OCI-LY1 (cell line): ENCODE data around the gene PCBP4.

ENCODE experiments used
- H2AFZ ChIP-seq: fragments of 200-600 bp; sonication (generic), shearing (Covaris generic); 2 replicates; pipeline ENCODE4 v1.6.0; 2014; ENCODE audit warnings: antibody characterized with exemption, mild to moderate bottlenecking, low read length
- H3F3A ChIP-seq: fragments of 200-600 bp; sonication (generic), shearing (Covaris generic); 2 replicates; pipeline ENCODE4 v1.6.0; 2014; ENCODE audit warnings: mild to moderate bottlenecking, antibody characterized with exemption, low read length, moderate library complexity; ENCODE audit not compliant: insufficient read depth
- H3K27ac ChIP-seq: fragments of 200-600 bp; sonication (generic); 2 replicates; pipeline ENCODE4 v1.5.1; 2014; ENCODE audit warnings: low read length, mixed run types, mild to moderate bottlenecking, low read depth; ENCODE audit not compliant: poor library complexity, severe bottlenecking
- H3K27me3 ChIP-seq: fragments of 200-600 bp; sonication (generic); 2 replicates; pipeline ENCODE4 v1.6.0; 2014; ENCODE audit warnings: antibody characterized with exemption, mild to moderate bottlenecking, low read length, moderate library complexity; ENCODE audit not compliant: insufficient read depth
- H3K36me3 ChIP-seq: fragments of 200-600 bp; sonication (generic); 2 replicates; pipeline ENCODE4 v1.6.1; 2014; ENCODE audit warnings: mild to moderate bottlenecking, antibody characterized with exemption, low read length, moderate library complexity, mixed read lengths; ENCODE audit not compliant: insufficient read depth
- H3K4me1 ChIP-seq: fragments of 200-600 bp; sonication (generic); 2 replicates; pipeline ENCODE4 v1.5.1; 2014; ENCODE audit warnings: mild to moderate bottlenecking, low read length, moderate library complexity; ENCODE audit not compliant: insufficient read depth, severe bottlenecking
- H3K4me2 ChIP-seq: fragments of 200-600 bp; sonication (generic), shearing (Covaris generic); 2 replicates; pipeline ENCODE4 v1.6.1; 2014; ENCODE audit warnings: low read length
- H3K4me3 ChIP-seq: fragments of 200-600 bp; sonication (generic); 2 replicates; pipeline ENCODE4 v1.5.1; 2014; ENCODE audit warnings: low read length, low read depth, mild to moderate bottlenecking, mixed read lengths; ENCODE audit not compliant: poor library complexity, severe bottlenecking
- H3K79me2 ChIP-seq: fragments of 200-600 bp; shearing (Covaris generic); 2 replicates; pipeline ENCODE4 v1.6.1; 2016; ENCODE audit warnings: mixed run types, low read length, mixed read lengths; ENCODE audit not compliant: insufficient read depth
- H3K9ac ChIP-seq: fragments of 200-600 bp; sonication (generic), shearing (Covaris generic); 2 replicates; pipeline ENCODE4 v1.6.1; 2014; ENCODE audit warnings: mild to moderate bottlenecking, low read length, mixed read lengths
- H3K9me2 ChIP-seq: fragments of 200-600 bp; sonication (generic), shearing (Covaris generic); 2 replicates; pipeline ENCODE4 v1.6.1; 2014; ENCODE audit warnings: low read depth, mild to moderate bottlenecking, low read length, mixed read lengths
- H3K9me3 ChIP-seq: fragments of 200-600 bp; shearing (Covaris generic); 2 replicates; pipeline ENCODE4 v1.6.1; 2014; ENCODE audit warnings: low read length, mixed read lengths
- H4K20me1 ChIP-seq: fragments of 200-600 bp; sonication (generic), shearing (Covaris generic); 2 replicates; pipeline ENCODE4 v1.6.0; 2016; ENCODE audit warnings: mild to moderate bottlenecking, low read length; ENCODE audit not compliant: insufficient read depth
- CTCF ChIP-seq: fragments of 200-600 bp; sonication (generic), shearing (Covaris generic); IDR thresholded peaks from 2 replicates; pipeline ENCODE4 v1.5.1; 2017; ENCODE audit warnings: mild to moderate bottlenecking, antibody characterized with exemption, low read length, moderate library complexity, mixed read lengths
- EZH2 ChIP-seq: fragments of 200-600 bp; sonication (generic), shearing (Covaris generic); IDR thresholded peaks from 2 replicates; pipeline ENCODE4 v1.8.0; 2017; ENCODE audit warnings: borderline replicate concordance, mixed run types, mild to moderate bottlenecking, antibody characterized with exemption, low read length, moderate library complexity, mixed read lengths

PCBP4 gene

GRCh38 chr3:51946796-51947195 is 20.5 kb downstream of the PCBP4 start:
- Histone ChIP-seq H4K20me1 (no peaks in the 10 kb centered on the region), H3K9ac (no peak overlapping the region), H3K36me3 (no peaks in the 10 kb centered on the region), H3K27ac (no peak overlapping the region), H3F3A (no peaks in the 10 kb centered on the region), H3K9me3 (no peaks in the 10 kb centered on the region), H3K79me2 (no peaks in the 10 kb centered on the region), H3K4me2 (no peak overlapping the region), H3K9me2 (no peaks in the 10 kb centered on the region), H3K4me1 (peaks cover 8% of the 10 kb centered on the region), H2AFZ (no peak overlapping the region), H3K4me3 (no peak overlapping the region), H3K27me3 (0 out of 2 replicates have a peak, but pooled peaks cover 3% of the 10 kb centered on the region)
- no peak for TF ChIP-seq EZH2
- TF ChIP-seq CTCF, result no peak

DNA sequence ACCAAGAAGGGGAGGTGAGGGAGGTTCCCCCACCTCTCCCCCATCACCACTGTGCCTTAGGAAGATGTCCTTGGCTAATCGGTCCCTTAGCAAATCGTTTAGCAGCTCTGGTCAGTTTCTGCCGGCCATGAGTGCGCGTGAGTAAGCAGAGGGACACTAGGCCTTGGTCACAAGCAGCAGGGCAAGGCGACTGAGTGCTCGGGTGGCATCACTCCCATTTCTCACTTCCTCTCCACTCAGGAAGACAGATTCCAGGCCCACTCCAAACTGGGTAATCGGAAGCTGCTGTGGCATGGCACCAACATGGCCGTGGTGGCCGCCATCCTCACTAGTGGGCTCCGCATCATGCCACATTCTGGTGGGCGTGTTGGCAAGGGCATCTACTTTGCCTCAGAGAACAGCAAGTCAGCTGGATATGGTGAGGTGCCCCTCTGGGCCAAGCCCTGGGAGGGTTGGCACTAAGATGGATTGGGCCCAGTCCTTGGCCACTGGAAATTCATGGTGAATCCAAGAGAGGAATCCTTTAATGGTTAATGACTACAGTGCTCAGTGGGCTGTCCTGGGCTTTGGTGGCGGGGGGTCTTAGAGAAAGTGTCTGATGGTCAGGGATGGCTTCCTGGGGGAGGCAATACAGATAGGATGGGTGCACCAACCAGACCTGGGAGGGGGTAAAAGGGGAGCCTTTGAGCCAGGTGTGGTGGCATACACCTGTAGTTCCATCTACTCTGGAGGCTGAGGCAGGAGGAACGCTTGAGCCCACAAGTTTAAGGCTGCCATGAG is 21.1 kb downstream of the PCBP4 start:
- Histone ChIP-seq H3K9me3 (no peaks in the 10 kb centered on the region), H3K9ac (no peak overlapping the region), H3K4me3 (no peak overlapping the region), H3F3A (no peaks in the 10 kb centered on the region), H3K9me2 (no peaks in the 10 kb centered on the region), H3K27ac (no peak overlapping the region), H2AFZ (no peak overlapping the region), H3K4me1 (peaks cover 11% of the 10 kb centered on the region), H3K79me2 (peaks cover 3% of the 10 kb centered on the region; the same call in 1 of the 2 replicates), H3K36me3 (no peaks in the 10 kb centered on the region), H3K4me2 (no peak overlapping the region), H4K20me1 (no peaks in the 10 kb centered on the region), H3K27me3 (0 out of 2 replicates have a peak, but pooled peaks cover 3% of the 10 kb centered on the region)
- TF ChIP-seq CTCF (no peak), EZH2 (no peak)

GRCh38 chr3:51945031-51945840 is 22.0 kb downstream of the PCBP4 start:
- H2AFZ ChIP-seq, result no peak overlapping the region
- H3K9ac ChIP-seq, result no peak overlapping the region
- H3K27ac ChIP-seq, result no peak overlapping the region
- no peaks in the 10 kb centered on the region for H3K27me3 ChIP-seq
- peaks cover 7% of the 10 kb centered on the region; the same call in 1 of the 2 replicates for H3K79me2 ChIP-seq
- TF ChIP-seq EZH2 (no peak), CTCF (no peak)
- no peak overlapping the region for H3K4me2 ChIP-seq
- H3K4me3 ChIP-seq, result no peak overlapping the region
- H3K4me1 ChIP-seq, result peaks cover 20% of the 10 kb centered on the region
- H3K9me2 ChIP-seq, result no peaks in the 10 kb centered on the region
- no peaks in the 10 kb centered on the region for H4K20me1 ChIP-seq
- no peaks in the 10 kb centered on the region for H3F3A ChIP-seq
- H3K9me3 ChIP-seq, result no peaks in the 10 kb centered on the region
- no peaks in the 10 kb centered on the region for H3K36me3 ChIP-seq
